ENCODE measurements around the gene CNTN4.

DNA sequence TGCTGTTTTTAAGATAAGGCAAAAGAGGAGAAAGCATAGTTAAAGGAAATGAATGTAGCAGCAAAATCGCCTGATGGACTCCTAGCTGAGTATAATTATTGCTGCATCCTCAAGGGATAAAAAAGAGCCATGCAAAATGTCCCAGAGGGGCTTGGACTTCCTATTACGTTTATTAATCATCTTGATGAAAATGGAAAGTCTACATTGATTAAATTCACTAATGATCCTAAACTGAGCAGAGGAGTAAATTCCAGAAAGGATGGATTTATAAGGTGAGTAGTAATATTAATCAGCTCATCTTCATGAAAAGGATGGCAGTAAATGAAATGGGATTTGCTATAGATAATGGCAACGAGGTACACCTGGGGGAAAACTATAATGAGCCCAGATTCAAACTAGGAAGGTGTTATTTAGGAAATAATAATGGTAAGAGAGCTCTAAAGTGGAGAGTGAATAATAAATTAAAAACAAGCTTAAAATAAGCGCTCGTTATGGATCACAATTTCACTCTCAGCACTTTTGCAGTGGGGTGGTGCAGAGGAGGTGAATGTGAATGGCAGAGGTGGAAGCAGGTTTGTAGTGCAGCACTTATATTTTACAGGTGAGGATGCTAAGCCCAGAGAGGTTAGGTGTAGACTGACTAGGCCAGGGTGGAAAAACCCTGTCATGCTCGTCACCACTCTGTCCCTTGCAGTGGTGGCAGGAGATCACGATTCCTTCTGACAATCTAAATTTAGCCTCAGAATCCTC is 989.2 kb downstream of the CNTN4 start:
- TF ChIP-seq, protein P1, sequence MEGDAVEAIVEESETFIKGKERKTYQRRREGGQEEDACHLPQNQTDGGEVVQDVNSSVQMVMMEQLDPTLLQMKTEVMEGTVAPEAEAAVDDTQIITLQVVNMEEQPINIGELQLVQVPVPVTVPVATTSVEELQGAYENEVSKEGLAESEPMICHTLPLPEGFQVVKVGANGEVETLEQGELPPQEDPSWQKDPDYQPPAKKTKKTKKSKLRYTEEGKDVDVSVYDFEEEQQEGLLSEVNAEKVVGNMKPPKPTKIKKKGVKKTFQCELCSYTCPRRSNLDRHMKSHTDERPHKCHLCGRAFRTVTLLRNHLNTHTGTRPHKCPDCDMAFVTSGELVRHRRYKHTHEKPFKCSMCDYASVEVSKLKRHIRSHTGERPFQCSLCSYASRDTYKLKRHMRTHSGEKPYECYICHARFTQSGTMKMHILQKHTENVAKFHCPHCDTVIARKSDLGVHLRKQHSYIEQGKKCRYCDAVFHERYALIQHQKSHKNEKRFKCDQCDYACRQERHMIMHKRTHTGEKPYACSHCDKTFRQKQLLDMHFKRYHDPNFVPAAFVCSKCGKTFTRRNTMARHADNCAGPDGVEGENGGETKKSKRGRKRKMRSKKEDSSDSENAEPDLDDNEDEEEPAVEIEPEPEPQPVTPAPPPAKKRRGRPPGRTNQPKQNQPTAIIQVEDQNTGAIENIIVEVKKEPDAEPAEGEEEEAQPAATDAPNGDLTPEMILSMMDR (IDR thresholded peaks at IDR 0.05; ENCODE audit: insufficient read depth, low read depth, low read length) = no peak
- no peak for TF ChIP-seq EZH2 (IDR thresholded peaks at IDR 0.05; ENCODE audit: insufficient read depth, low read length)
